HepG2 (cell line): ENCODE measurements around the gene NTSR2.

Experiments
- CTCF ChIP-seq: sonication (generic); formaldehyde crosslinking; IDR thresholded peaks from 2 replicates; pipeline ENCODE4 v1.5.0; 2020; ENCODE audit warnings: mild to moderate bottlenecking, missing genetic modification reagents, moderate library complexity
- EED ChIP-seq: sonication (generic); formaldehyde crosslinking; IDR thresholded peaks from 2 replicates; pipeline ENCODE4 v1.5.0; 2020; ENCODE audit warnings: mild to moderate bottlenecking, missing genetic modification reagents
- EP300 ChIP-seq, 3 experiments: sonication (generic) in 1 of 3; formaldehyde crosslinking in 1 of 3; IDR thresholded peaks; 2 replicates each; pipeline versions ENCODE4 v1.5.1 to v1.6.1; 2011 to 2020; ENCODE audit warnings: low read depth in 2 of 3, low read length in 2 of 3, borderline replicate concordance in 1 of 3, improper control_type of control experiment in 1 of 3, mild to moderate bottlenecking in 1 of 3, missing genetic modification reagents in 1 of 3, moderate library complexity in 1 of 3
- HDAC2 ChIP-seq: sonication (generic); formaldehyde crosslinking; IDR thresholded peaks from 2 replicates; pipeline ENCODE4 v1.4.0; 2020; ENCODE audit warnings: missing genetic modification reagents
- HNF4G ChIP-seq, 2 experiments: sonication (generic) in 1 of 2; formaldehyde crosslinking in 1 of 2; IDR thresholded peaks; 2 replicates each; pipeline versions ENCODE4 v1.4.0 to v1.6.1; 2011 to 2020; ENCODE audit warnings: borderline replicate concordance in 2 of 2, low read depth in 2 of 2, mild to moderate bottlenecking in 2 of 2, low read length in 1 of 2, missing genetic modification reagents in 1 of 2, moderate library complexity in 1 of 2
- POLR2A ChIP-seq, 2 experiments: IDR thresholded peaks; 2 replicates each; pipeline ENCODE4 v1.6.1; 2011; ENCODE audit warnings: low read depth in 2 of 2, low read length in 2 of 2, mild to moderate bottlenecking in 1 of 2, moderate library complexity in 1 of 2; ENCODE audit not compliant: insufficient read depth in 1 of 2
- PREB ChIP-seq: sonication (generic); formaldehyde crosslinking; IDR thresholded peaks from 2 replicates; pipeline ENCODE4 v1.4.0; 2020; ENCODE audit warnings: missing genetic modification reagents
- RAD21 ChIP-seq: fragments of 450-650 bp; formaldehyde crosslinking; IDR thresholded peaks from 2 replicates; pipeline ENCODE4 v1.5.0; 2020; ENCODE audit warnings: mild to moderate bottlenecking
- RBM22 ChIP-seq: fragments of 200-400 bp; formaldehyde crosslinking; optimal IDR thresholded peaks from 2 replicates; pipeline ENCODE3; 2017; ENCODE audit warnings: mild to moderate bottlenecking, low read length, moderate library complexity
- SALL1 ChIP-seq: sonication (generic); formaldehyde crosslinking; IDR thresholded peaks from 2 replicates; pipeline ENCODE4 v1.8.0; 2022; ENCODE audit warnings: mild to moderate bottlenecking, missing genetic modification reagents
- ZKSCAN1 ChIP-seq: fragments of 150-350 bp; IDR thresholded peaks from 2 replicates; pipeline ENCODE4 v1.6.1; 2014; ENCODE audit warnings: low read length
- ZNF407 ChIP-seq: sonication (generic); formaldehyde crosslinking; IDR thresholded peaks from one replicate; pipeline ENCODE4 v1.5.1; 2020; ENCODE audit warnings: mild to moderate bottlenecking, missing genetic modification reagents; ENCODE audit errors: not compliant biosample characterization
- TF ChIP-seq, protein P1 (sequence below): sonication (generic); formaldehyde crosslinking; IDR thresholded peaks from 2 replicates; pipeline ENCODE4 v1.4.0; 2020; ENCODE audit warnings: missing genetic modification reagents
- TF ChIP-seq, protein P2 (sequence below): sonication (generic); formaldehyde crosslinking; IDR thresholded peaks from 2 replicates; pipeline ENCODE4 v1.4.0; 2020; ENCODE audit warnings: mild to moderate bottlenecking, missing genetic modification reagents

DNA sequence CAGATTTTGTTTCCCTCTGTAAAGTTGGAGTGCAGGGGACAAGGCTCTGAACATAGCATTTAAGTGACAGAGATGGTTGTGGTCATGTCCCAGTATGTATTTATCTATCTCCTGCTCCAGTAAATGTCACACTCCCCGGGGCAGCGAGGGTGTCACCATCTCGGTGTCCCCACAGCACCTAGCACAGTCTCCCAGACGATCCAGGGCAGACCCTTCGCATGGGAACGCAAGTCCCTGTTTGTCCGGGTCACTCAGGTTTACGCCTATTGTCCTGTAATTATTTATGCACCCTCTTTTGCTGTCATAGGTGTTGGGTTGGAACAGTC, 12.6 kb upstream of the NTSR2 start:
- TF ChIP-seq POLR2A (IDR thresholded peaks at IDR 0.05; ENCODE audit: insufficient read depth in 1 of 2, low read depth in 2 of 2, low read length in 2 of 2) (no peak), SALL1 (CRISPR knock-in tag) (no peak), PREB (no peak), ZNF407 (CRISPR knock-in tag) (no peak), HNF4G (IDR thresholded peaks at IDR 0.05; ENCODE audit: borderline replicate concordance, low read depth, low read length) (no peak), HNF4G (CRISPR knock-in tag; IDR thresholded peaks at IDR 0.05; ENCODE audit: borderline replicate concordance, low read depth) (no peak), EP300 (IDR thresholded peaks at IDR 0.05; ENCODE audit: low read depth in 2 of 2, low read length in 2 of 2) (no peak), EP300 (CRISPR knock-in tag; IDR thresholded peaks at IDR 0.05; ENCODE audit: borderline replicate concordance) (no peak), ZKSCAN1 (no peak), RAD21 (CRISPR knock-in tag) (no peak), HDAC2 (CRISPR knock-in tag) (no peak), CTCF (CRISPR knock-in tag) (no peak), EED (CRISPR knock-in tag) (no peak), RBM22 (no peak)
- TF ChIP-seq, protein P1, sequence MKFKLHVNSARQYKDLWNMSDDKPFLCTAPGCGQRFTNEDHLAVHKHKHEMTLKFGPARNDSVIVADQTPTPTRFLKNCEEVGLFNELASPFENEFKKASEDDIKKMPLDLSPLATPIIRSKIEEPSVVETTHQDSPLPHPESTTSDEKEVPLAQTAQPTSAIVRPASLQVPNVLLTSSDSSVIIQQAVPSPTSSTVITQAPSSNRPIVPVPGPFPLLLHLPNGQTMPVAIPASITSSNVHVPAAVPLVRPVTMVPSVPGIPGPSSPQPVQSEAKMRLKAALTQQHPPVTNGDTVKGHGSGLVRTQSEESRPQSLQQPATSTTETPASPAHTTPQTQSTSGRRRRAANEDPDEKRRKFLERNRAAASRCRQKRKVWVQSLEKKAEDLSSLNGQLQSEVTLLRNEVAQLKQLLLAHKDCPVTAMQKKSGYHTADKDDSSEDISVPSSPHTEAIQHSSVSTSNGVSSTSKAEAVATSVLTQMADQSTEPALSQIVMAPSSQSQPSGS = no peak
- TF ChIP-seq, protein P2, sequence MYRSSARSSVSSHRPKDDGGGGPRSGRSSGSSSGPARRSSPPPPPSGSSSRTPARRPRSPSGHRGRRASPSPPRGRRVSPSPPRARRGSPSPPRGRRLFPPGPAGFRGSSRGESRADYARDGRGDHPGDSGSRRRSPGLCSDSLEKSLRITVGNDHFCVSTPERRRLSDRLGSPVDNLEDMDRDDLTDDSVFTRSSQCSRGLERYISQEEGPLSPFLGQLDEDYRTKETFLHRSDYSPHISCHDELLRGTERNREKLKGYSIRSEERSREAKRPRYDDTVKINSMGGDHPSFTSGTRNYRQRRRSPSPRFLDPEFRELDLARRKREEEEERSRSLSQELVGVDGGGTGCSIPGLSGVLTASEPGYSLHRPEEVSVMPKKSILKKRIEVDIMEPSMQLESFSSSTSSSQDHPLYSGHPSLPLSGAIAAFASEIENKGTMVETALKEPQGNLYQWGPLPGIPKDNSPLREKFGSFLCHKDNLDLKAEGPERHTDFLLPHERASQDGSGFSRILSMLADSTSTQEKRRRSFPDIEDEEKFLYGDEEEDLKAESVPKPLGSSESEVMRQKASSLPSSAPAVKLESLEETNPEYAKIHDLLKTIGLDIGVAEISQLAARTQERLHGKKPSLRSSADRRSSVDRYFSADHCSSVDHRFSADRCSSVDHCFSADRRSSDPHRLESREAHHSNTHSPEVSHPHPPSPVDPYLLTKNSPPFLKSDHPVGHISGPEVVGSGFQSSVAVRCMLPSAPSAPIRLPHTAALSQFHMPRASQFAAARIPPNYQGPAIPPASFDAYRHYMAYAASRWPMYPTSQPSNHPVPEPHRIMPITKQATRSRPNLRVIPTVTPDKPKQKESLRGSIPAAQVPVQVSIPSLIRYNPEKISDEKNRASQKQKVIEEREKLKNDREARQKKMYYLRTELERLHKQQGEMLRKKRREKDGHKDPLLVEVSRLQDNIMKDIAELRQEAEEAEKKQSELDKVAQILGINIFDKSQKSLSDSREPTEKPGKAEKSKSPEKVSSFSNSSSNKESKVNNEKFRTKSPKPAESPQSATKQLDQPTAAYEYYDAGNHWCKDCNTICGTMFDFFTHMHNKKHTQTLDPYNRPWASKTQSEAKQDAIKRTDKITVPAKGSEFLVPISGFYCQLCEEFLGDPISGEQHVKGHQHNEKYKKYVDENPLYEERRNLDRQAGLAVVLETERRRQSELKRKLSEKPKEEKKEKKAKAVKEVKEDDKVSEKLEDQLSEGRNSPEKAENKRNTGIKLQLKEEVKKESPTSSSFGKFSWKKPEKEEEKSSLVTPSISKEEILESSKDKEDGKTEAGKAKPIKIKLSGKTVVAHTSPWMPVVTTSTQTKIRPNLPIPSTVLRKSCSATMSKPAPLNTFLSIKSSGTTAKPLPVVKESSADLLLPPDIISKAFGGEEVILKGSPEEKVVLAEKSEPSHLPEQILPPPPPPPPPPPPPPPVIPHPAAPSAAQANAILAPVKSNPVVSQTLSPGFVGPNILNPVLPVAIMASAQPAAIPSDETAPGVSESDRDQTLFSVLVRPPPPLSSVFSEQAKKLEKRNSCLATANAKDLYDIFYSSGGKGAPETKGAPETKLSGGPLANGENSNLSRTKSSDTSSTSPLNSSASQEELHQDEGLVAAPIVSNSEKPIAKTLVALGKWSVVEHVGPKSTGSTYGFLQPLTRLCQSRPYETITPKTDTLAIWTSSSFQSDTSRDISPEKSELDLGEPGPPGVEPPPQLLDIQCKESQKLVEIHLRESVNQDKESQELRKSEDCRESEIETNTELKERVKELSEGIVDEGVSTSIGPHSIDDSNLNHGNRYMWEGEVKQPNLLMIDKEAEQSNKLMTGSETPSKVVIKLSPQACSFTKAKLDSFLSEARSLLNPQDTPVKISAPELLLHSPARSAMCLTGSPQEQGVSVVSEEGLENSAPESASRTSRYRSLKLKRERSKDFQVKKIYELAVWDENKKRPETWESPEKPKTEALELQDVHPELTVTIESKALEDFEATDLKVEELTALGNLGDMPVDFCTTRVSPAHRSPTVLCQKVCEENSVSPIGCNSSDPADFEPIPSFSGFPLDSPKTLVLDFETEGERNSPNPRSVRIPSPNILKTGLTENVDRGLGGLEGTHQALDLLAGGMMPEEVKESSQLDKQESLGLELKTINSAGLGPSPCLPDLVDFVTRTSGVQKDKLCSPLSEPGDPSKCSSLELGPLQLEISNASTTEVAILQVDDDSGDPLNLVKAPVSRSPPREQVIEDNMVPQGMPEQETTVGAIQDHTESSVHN (CRISPR knock-in tag) = no peak
